ENCODE results near the gene PXMP4. TPM values are rescaled to one million over a fixed set of nuclear protein-coding genes. Genes with fewer than 3 reads are reported as not detected.

PXMP4 gene
- total and polyA plus RNA-seq, 9 of the 15 experiments (the other 6 are each of a cell fraction or from before 2014, with no cell fraction given) = 4.8 to 29.1 (median 6.8) TPM

GRCh38 chr20:33689973-33690372 lies 30.1 kb downstream of the PXMP4 start (continued):
- TF ChIP-seq USF1 (CRISPR knock-in tag; IDR thresholded peaks at IDR 0.05) = no peak
- no peak for TF ChIP-seq ELF2 (CRISPR knock-in tag; IDR thresholded peaks at IDR 0.05)
- TF ChIP-seq MEF2D (tag; conservative IDR thresholded peaks at IDR 0.05; ENCODE audit: low read depth) = no peak
- no peak for TF ChIP-seq FOXK1 (CRISPR knock-in tag; IDR thresholded peaks at IDR 0.05; ENCODE audit: borderline replicate concordance)
- no peak for TF ChIP-seq POLR2A (conservative IDR thresholded peaks at IDR 0.05)
- TF ChIP-seq PURB (CRISPR knock-in tag; IDR thresholded peaks at IDR 0.05; ENCODE audit: low read depth) = no peak
- TF ChIP-seq TEAD1 (CRISPR knock-in tag; IDR thresholded peaks at IDR 0.05) = peak; percentile 28 to 48; a peak in 1 of 4 replicates
- no peak for TF ChIP-seq ZNF696 (CRISPR knock-in tag; conservative IDR thresholded peaks at IDR 0.05)
- peak in 1 of 2 experiments; percentile 47 for TF ChIP-seq AFF1 (IDR thresholded peaks at IDR 0.05; ENCODE audit: low read depth in 1 of 2, partially characterized antibody in 2 of 2)
- TF ChIP-seq GABPB2 (CRISPR knock-in tag; conservative IDR thresholded peaks at IDR 0.05) = no peak
- no peak for TF ChIP-seq POLR2H (tag; IDR thresholded peaks at IDR 0.05; ENCODE audit: low read depth)
- no peak for TF ChIP-seq MCM7 (IDR thresholded peaks at IDR 0.05)
- peak; percentile 38; the same call in 1 of the 2 replicates for TF ChIP-seq BCOR (IDR thresholded peaks at IDR 0.05)
- TF ChIP-seq FOXP1 (CRISPR knock-in tag; IDR thresholded peaks at IDR 0.05) = no peak
- TF ChIP-seq EGR1 (conservative IDR thresholded peaks at IDR 0.05) = no peak
- TF ChIP-seq TEAD4 (IDR thresholded peaks at IDR 0.05; ENCODE audit: low read length) = peak; percentile 94
- no peak for TF ChIP-seq TEAD4 (CRISPR knock-in tag; IDR thresholded peaks at IDR 0.05; ENCODE audit: borderline replicate concordance)
- no peak for TF ChIP-seq GATAD2A (IDR thresholded peaks at IDR 0.05)
- no peak for TF ChIP-seq MLX (CRISPR knock-in tag; conservative IDR thresholded peaks at IDR 0.05)
- TF ChIP-seq CREB3 (tag; conservative IDR thresholded peaks at IDR 0.05; ENCODE audit: low read depth) = no peak
- 0 out of 2 replicates have a peak, but pooled peaks have one; percentile 46 for TF ChIP-seq ATF4 (CRISPR knock-in tag; IDR thresholded peaks at IDR 0.05)
- no peak for TF ChIP-seq EWSR1 (IDR thresholded peaks at IDR 0.05; ENCODE audit: borderline replicate concordance, low read depth, partially characterized antibody)
- TF ChIP-seq ARID1B (IDR thresholded peaks at IDR 0.05) = peak; percentile 96
